Cardiac fibroblast (primary cell): ENCODE results near the gene ZDHHC20.

ENCODE experiments used
- DNase-seq, 2 donors: peaks; one replicate each; pipeline versions ENCODE4 v3.0.0 to v3.0.0-alpha.2; 2010; ENCODE audit warnings: low read depth in 2 of 2
- H3K4me3 ChIP-seq, 2 donors: replicated peaks in 1 of 2; 1 replicate in 1 of 2; 2 replicates in 1 of 2; pipeline ENCODE4 v1.5.1; 2011; ENCODE audit warnings: low read depth in 2 of 2, low read length in 2 of 2, mild to moderate bottlenecking in 2 of 2, moderate library complexity in 1 of 2
- TF ChIP-seq, protein P1 (sequence below): IDR thresholded peaks from one replicate; pipeline ENCODE4 v1.5.1; 2011; ENCODE audit warnings: low read depth, mild to moderate bottlenecking, low read length, inconsistent platforms

ZDHHC20 gene, protein sequence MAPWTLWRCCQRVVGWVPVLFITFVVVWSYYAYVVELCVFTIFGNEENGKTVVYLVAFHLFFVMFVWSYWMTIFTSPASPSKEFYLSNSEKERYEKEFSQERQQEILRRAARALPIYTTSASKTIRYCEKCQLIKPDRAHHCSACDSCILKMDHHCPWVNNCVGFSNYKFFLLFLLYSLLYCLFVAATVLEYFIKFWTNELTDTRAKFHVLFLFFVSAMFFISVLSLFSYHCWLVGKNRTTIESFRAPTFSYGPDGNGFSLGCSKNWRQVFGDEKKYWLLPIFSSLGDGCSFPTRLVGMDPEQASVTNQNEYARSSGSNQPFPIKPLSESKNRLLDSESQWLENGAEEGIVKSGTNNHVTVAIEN

DNA sequence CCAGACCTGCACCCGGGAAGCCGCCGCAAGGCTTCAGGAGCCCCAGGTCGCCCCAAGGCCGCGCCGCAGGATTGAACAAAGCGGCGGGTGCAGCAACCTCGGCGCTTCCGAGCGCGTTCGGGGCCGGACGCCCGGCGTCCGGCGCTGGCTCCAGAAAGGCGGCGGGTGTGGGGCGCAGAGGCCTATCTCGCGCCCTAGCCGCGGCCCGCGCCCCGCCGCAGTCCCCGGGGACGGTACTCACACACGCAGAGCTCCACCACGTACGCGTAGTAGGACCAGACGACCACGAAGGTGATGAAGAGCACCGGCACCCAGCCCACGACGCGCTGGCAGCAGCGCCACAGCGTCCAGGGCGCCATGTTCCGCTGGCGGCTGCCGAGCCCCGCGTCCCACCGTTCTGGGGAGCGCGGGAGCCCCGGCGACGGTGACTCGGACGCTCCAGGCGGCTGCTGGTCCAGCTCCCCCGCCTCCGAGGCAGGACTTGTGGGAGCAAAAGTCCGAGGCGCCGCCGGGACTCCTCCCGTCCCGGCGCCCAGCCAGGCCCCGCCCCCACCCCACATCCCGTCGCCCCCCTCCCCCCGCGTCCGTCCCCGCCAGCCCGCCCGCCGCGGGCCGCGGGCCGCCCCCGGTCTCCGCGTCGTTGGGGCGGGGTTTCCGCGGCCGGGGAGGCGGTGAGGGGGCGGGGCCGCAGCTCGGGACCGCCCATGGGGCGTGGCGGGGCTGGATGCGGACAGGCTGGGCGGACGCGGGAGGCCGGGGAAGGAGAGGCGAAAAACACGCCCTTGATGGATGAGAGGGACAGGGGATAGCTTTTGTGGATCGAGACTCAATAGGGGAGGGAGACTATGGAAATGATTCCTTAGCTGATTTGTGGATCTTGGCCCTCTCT, at the start of gene ZDHHC20:
ZDHHC20 (minus strand) TSS at position 491 of the 889 bp plus-strand sequence; CDS start at position 359, 132 bp downstream.
- TF ChIP-seq, protein P1, sequence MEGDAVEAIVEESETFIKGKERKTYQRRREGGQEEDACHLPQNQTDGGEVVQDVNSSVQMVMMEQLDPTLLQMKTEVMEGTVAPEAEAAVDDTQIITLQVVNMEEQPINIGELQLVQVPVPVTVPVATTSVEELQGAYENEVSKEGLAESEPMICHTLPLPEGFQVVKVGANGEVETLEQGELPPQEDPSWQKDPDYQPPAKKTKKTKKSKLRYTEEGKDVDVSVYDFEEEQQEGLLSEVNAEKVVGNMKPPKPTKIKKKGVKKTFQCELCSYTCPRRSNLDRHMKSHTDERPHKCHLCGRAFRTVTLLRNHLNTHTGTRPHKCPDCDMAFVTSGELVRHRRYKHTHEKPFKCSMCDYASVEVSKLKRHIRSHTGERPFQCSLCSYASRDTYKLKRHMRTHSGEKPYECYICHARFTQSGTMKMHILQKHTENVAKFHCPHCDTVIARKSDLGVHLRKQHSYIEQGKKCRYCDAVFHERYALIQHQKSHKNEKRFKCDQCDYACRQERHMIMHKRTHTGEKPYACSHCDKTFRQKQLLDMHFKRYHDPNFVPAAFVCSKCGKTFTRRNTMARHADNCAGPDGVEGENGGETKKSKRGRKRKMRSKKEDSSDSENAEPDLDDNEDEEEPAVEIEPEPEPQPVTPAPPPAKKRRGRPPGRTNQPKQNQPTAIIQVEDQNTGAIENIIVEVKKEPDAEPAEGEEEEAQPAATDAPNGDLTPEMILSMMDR: no peak
- peak; percentile 84 to 90 for DNase-seq
- peak within 1 kb of the TSS; percentile 82 to 90 for H3K4me3 ChIP-seq

DNA sequence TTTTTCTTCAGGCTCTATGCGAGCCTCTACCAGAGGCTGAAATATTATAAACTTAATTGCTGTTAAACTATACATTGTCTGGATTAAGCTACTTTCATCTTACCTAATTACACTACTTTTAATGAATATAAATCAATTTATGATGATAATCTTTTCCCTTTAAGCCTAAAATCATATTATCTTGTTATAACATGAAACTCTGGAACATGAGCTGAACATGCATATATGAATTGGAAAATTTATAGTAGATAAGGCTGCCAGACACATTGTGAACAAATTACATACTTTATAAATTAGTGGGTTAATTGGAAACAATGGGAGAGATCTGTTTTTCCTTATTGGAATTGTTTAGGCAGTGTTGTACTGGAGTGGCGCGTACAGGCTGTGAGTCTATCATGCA, 45.3 kb upstream of the ZDHHC20 start:
- no peak overlapping the region for H3K4me3 ChIP-seq
- TF ChIP-seq, protein P1: no peak
- no peak for DNase-seq

DNA sequence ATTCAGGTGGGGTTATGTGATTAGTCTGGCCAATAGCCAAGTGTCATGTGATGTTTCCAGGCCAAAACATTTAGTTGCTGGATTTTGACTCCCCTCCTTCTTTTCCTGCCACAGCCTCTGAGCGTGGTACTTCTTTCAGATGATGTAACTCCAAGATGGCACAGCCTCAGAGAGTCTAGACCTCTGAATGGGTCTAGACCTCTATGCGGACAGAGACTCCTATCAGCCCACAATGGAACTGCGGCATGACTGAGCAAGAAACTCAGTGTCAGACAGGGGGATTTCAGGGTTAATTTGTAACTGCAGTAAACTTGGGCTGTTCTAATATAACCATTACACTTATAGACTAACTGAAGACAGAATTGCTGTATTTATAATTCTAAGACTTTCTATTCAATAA, 42.6 kb upstream of the ZDHHC20 start:
- H3K4me3 ChIP-seq: no peak overlapping the region
- TF ChIP-seq, protein P1: no peak
- DNase-seq: no peak

DNA sequence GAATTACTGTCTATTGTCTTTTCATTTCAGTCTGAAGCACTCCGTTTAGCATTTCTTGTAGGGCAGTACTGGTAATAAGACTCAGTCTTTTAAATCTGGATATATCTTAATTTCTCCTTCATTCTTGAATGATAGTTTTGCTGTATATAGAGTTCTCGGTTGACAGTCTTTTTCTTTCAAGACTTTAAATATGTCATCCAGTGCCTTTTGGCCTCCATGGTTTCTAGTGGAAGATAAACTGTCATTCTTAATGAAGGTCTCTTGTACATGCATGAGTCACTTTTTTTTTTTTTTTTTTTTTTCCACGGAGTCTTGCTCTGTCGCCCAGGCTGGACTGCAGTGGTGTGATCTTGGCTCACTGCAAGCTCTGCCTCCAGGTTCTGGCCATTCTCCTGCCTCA, 27.2 kb upstream of the ZDHHC20 start:
- TF ChIP-seq, protein P1: no peak
- no peak for DNase-seq
- no peak overlapping the region for H3K4me3 ChIP-seq

DNA sequence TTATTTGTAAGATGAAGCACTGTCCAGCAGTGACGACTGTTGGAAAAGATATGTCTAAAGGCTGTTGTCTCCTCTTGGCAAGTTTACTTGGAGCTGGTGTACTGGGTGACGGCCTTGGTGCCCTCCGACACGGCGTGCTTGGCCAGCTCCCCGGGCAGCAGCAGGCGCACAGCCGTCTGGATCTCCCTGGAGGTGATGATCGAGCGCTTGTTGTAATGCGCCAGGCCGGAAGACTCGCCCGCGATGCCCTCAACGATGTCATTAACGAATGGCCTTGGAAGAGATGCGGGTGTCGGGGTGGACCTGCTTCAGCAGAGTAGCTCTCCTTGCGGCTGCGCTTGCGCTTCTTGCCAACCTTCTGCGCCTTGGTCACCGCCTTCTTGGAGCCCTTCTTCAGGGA, 24.6 kb upstream of the ZDHHC20 start:
- TF ChIP-seq, protein P1: no peak
- DNase-seq: no peak
- H3K4me3 ChIP-seq: no peak overlapping the region

DNA sequence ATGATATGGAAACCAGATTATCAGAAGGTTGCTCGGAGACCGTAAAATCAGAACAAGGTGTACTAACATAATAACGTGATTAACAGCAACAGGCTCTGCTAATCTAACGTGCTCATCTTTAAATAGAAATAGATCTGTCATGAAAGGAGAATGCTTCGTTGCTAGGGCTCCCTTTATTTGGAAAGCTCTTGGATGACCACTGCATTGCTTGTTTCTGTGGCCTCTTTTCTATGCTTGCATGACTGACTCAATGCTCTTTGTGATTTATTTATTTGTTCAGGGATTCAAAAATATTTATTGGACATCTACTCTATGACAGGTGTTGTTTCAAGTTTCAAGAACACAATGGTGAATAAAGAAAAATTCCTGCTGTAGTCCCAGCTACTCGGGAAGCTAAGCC, 22.3 kb upstream of the ZDHHC20 start:
- DNase-seq: no peak
- TF ChIP-seq, protein P1: no peak
- H3K4me3 ChIP-seq: no peak overlapping the region
